PC-9 (cell line): ENCODE data around the gene SMOC2. TPM values are rescaled to one million over a fixed set of nuclear protein-coding genes. Genes with fewer than 3 reads are reported as not detected.

Experiments used
- BruUV-seq: library from RNA; stranded (reverse); fragments of 400-500 nt; replicated peaks from 2 replicates; lab custom pipeline; 2021; lab: Mats Ljungman, UMichigan
- CTCF ChIA-PET: fragments of 300-600 bp; sonication (Branson Sonifier 250); formaldehyde crosslinking; loops from one replicate; lab custom pipeline; 2022; ENCODE audit warnings: antibody characterized with exemption; lab: Charles Lee
- POLR2A ChIA-PET: fragments of 300-600 bp; sonication (Branson Sonifier 250); formaldehyde crosslinking; loops from one replicate; lab custom pipeline; 2022; ENCODE audit warnings: antibody characterized with exemption; ENCODE audit not compliant: unreplicated experiment; lab: Charles Lee
- DNase-seq, 2 experiments: peaks; one replicate each; pipeline versions ENCODE4 v3.0.0 to v3.0.0-alpha.2; 2015 to 2022; ENCODE audit warnings: mixed read lengths in 1 of 2
- H2AFZ ChIP-seq: fragments of 200-600 bp; sonication (generic); 2 replicates; pipeline ENCODE4 v1.8.1; 2017; ENCODE audit warnings: antibody characterized with exemption
- H3F3A ChIP-seq: fragments of 200-600 bp; sonication (generic); 2 replicates; pipeline ENCODE4 v1.8.1; 2017; ENCODE audit warnings: antibody characterized with exemption, mild to moderate bottlenecking, low read depth; ENCODE audit not compliant: insufficient read depth
- H3K27ac ChIP-seq: fragments of 200-600 bp; sonication (generic); 2 replicates; pipeline ENCODE4 v1.6.1; 2016; ENCODE audit warnings: mixed run types
- H3K27me3 ChIP-seq: fragments of 200-600 bp; sonication (generic); 2 replicates; pipeline ENCODE4 v1.6.1; 2016; ENCODE audit warnings: low read depth, mixed run types; ENCODE audit not compliant: insufficient read depth
- H3K36me3 ChIP-seq: fragments of 200-600 bp; sonication (generic); 2 replicates; pipeline ENCODE4 v1.6.1; 2016; ENCODE audit warnings: low read depth, mixed run types
- H3K4me1 ChIP-seq: fragments of 200-600 bp; sonication (generic); replicated peaks from 2 replicates; pipeline ENCODE4 v1.6.1; 2016; ENCODE audit warnings: mixed run types; ENCODE audit not compliant: insufficient read depth
- H3K4me2 ChIP-seq: fragments of 200-600 bp; sonication (generic); 2 replicates; pipeline ENCODE4 v1.6.1; 2017; ENCODE audit warnings: mixed run types
- H3K4me3 ChIP-seq: fragments of 200-600 bp; sonication (generic); 2 replicates; pipeline ENCODE4 v1.6.1; 2016; ENCODE audit warnings: mixed run types
- H3K79me2 ChIP-seq: fragments of 200-600 bp; sonication (generic); 2 replicates; pipeline ENCODE4 v1.6.1; 2017; ENCODE audit warnings: low read depth, mixed run types
- H3K9me2 ChIP-seq: fragments of 200-600 bp; sonication (generic); 2 replicates; pipeline ENCODE4 v1.8.1; 2017; ENCODE audit warnings: mild to moderate bottlenecking; ENCODE audit not compliant: insufficient read depth
- H3K9me3 ChIP-seq: fragments of 200-600 bp; sonication (generic); 2 replicates; pipeline ENCODE4 v1.8.1; 2016; ENCODE audit warnings: low read depth; ENCODE audit not compliant: insufficient read depth
- H4K20me1 ChIP-seq: fragments of 200-600 bp; sonication (generic); 2 replicates; pipeline ENCODE4 v1.8.1; 2017; ENCODE audit not compliant: insufficient read depth
- EZH2 ChIP-seq: fragments of 200-600 bp; sonication (generic); IDR thresholded peaks from 2 replicates; pipeline ENCODE4 v1.8.0; 2017; ENCODE audit warnings: antibody characterized with exemption, low read depth
- intact Hi-C: fragments of 100-400 bp; cut with micrococcal nuclease; formaldehyde crosslinking; loops from one replicate; pipeline ENCODE4 v1.10.0; 2022; ENCODE audit not compliant: unreplicated experiment
- total RNA-seq: library from RNA; stranded (reverse); gene quantifications from 2 replicates; pipeline ENCODE4 v1.2.3, GENCODE V29; 2021
- TF ChIP-seq, protein P1 (sequence below): fragments of 200-600 bp; sonication (generic); conservative IDR thresholded peaks from 2 replicates; pipeline ENCODE4 v1.6.1; 2017; ENCODE audit warnings: mixed run types, antibody characterized with exemption, mild to moderate bottlenecking, moderate library complexity

Gene SMOC2
- total RNA-seq, 1 experiment from 2014 or later, result not detected

DNA sequence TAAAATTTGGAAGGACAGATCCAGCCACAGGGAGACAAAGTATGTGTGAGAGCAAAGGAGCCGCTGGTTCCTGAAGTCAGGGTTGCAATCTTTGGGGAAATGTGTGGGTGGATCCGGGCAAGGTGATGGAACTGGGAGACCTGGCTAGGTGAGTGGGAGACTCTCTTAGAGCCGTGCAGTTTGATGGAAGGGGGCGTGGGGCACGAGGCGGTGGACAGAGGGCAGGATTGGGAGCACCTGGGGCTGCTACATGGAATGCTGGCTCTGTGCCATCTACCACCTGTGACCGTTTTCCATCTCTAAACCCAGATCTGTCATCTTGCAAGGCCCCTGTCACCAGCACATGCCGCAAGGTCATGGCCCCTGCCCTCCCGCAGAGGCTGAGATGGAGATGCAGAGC is 268.4 kb downstream of the SMOC2 start:
- no peaks in the 10 kb centered on the region for H3F3A ChIP-seq
- intact Hi-C loops, result no loop called here
- no peaks in the 10 kb centered on the region for H3K36me3 ChIP-seq
- no peak overlapping the region for H3K27ac ChIP-seq
- no peak overlapping the region for H3K4me3 ChIP-seq
- no peaks in the 10 kb centered on the region for H3K9me2 ChIP-seq
- H3K79me2 ChIP-seq, result no peaks in the 10 kb centered on the region
- ChIA-PET POLR2A (no interaction called here), CTCF (no interaction called here)
- no peak for DNase-seq
- H3K9me3 ChIP-seq, result no peaks in the 10 kb centered on the region
- no peaks in the 10 kb centered on the region for H4K20me1 ChIP-seq
- H3K4me2 ChIP-seq, result no peak overlapping the region
- no peaks in the 10 kb centered on the region for H3K27me3 ChIP-seq
- no peak overlapping the region for H2AFZ ChIP-seq
- H3K4me1 ChIP-seq, result peaks cover 7% of the 10 kb centered on the region
- no TSS peak for BruUV-seq
- TF ChIP-seq, protein P1, sequence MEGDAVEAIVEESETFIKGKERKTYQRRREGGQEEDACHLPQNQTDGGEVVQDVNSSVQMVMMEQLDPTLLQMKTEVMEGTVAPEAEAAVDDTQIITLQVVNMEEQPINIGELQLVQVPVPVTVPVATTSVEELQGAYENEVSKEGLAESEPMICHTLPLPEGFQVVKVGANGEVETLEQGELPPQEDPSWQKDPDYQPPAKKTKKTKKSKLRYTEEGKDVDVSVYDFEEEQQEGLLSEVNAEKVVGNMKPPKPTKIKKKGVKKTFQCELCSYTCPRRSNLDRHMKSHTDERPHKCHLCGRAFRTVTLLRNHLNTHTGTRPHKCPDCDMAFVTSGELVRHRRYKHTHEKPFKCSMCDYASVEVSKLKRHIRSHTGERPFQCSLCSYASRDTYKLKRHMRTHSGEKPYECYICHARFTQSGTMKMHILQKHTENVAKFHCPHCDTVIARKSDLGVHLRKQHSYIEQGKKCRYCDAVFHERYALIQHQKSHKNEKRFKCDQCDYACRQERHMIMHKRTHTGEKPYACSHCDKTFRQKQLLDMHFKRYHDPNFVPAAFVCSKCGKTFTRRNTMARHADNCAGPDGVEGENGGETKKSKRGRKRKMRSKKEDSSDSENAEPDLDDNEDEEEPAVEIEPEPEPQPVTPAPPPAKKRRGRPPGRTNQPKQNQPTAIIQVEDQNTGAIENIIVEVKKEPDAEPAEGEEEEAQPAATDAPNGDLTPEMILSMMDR, result no peak
- no peak for TF ChIP-seq EZH2

DNA sequence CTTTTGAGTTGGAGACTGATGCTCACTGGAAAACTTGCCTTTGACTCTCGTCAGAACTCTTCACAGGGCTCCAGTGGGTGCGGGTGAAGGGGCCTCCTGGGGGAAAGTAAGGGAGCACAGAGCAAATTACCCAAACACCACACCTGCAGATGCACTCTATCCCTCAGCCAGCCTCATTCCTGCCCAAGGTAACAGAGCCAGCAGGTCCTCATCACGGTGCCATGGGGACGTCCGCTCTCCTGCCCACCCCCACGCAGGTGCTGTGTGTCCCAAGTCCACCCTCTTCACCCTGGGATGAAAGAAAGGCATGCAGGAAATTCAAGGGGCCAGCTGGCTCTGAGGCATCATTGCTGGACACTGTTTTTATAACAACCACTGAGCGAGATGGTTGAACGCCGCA is 269.0 kb downstream of the SMOC2 start:
- intact Hi-C loops, result no loop called here
- POLR2A ChIA-PET, result no interaction called here
- Histone ChIP-seq H3K27ac (no peak overlapping the region), H3K4me2 (no peak overlapping the region), H3K4me1 (peaks cover 7% of the 10 kb centered on the region), H3K9me2 (no peaks in the 10 kb centered on the region), H3K4me3 (no peak overlapping the region), H3K9me3 (no peaks in the 10 kb centered on the region), H3K36me3 (no peaks in the 10 kb centered on the region), H3K79me2 (no peaks in the 10 kb centered on the region), H3K27me3 (no peaks in the 10 kb centered on the region), H2AFZ (no peak overlapping the region), H3F3A (no peaks in the 10 kb centered on the region), H4K20me1 (no peaks in the 10 kb centered on the region)
- BruUV-seq, result no TSS peak
- TF ChIP-seq EZH2, result no peak
- TF ChIP-seq, protein P1, result no peak
- CTCF ChIA-PET, result no interaction called here
- no peak for DNase-seq

DNA sequence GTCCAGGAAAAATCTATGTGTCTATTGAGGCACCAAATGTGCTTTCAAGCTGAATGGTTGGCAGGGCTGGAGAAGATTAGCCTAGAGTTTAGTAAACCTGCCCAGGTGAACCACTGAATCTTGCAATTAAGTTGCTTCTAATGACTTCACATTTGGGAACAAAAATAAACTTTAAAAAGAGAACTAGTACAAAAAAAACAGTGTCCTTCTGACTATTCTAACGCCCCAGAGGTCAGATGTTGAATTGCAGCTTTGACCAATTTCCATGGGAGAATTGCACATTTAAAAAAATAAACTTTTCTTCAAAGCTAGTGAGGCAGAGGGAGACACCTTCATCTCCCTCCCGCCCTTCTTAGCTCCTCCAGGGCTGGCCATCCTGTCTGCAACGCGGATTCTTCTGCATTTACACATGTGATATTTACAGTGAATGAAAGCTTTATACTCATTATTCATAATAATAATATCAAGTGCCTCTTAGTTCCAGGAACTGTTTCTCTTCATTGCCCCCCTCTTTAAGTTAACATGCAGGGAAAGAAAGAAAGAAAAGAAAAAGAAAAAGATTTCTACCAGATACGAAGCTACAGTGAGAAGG is 270.2 kb downstream of the SMOC2 start:
- H3K79me2 ChIP-seq, result no peaks in the 10 kb centered on the region
- DNase-seq, result no peak
- CTCF ChIA-PET, result no interaction called here
- H3K9me2 ChIP-seq, result no peaks in the 10 kb centered on the region
- H3K27ac ChIP-seq, result no peak overlapping the region
- no peaks in the 10 kb centered on the region for H3K27me3 ChIP-seq
- H3K4me1 ChIP-seq, result peaks cover 7% of the 10 kb centered on the region
- no peak overlapping the region for H3K4me2 ChIP-seq
- H3K4me3 ChIP-seq, result no peak overlapping the region
- BruUV-seq, result no TSS peak
- no peaks in the 10 kb centered on the region for H4K20me1 ChIP-seq
- H3K9me3 ChIP-seq, result no peaks in the 10 kb centered on the region
- POLR2A ChIA-PET, result interaction anchor here (0.6 kb wide), 1 partner anchor 34 kb away, joined by 5 read pairs; no protein-coding TSS in a partner anchor
- H3K36me3 ChIP-seq, result no peaks in the 10 kb centered on the region
- TF ChIP-seq, protein P1, result peak; percentile 75
- TF ChIP-seq EZH2, result no peak
- intact Hi-C loops, result no loop called here
- no peak overlapping the region for H2AFZ ChIP-seq
- no peaks in the 10 kb centered on the region for H3F3A ChIP-seq
